G401 (cell line): ENCODE results near the gene ALK. TPM values are rescaled to one million over a fixed set of nuclear protein-coding genes. Genes with fewer than 3 reads are reported as not detected.
A peak's percentile ranks its signal among the peaks of the same experiment; 100 is the strongest.

Experiments
- DNase-seq: peaks from one replicate; pipeline ENCODE4 v3.0.0-alpha.2; 2015; ENCODE audit warnings: low spot score
- in situ Hi-C: cut with HindIII; loops from 2 replicates; pipeline ENCODE4 v1.10.0; 2016; ENCODE audit warnings: low sequenced_read_pairs, mixed read lengths
- total RNA-seq: library from RNA; depleted of rRNA; stranded (reverse); fragments of >200 nt; shearing (Covaris generic); gene quantifications from 2 replicates; pipeline ENCODE4 v1.2.3, GENCODE V29; 2014

The ALK gene
- total RNA-seq, 1 experiment from 2014 or later, result not detected

GRCh38 chr2:29606104-29607037 is 315.0 kb downstream of the ALK start:
- DNase-seq, result no peak
- in situ Hi-C loops, result no loop called here

GRCh38 chr2:29603341-29603740 is 318.0 kb downstream of the ALK start:
- DNase-seq, result no peak
- in situ Hi-C loops, result no loop called here

- in situ Hi-C loops, result no loop called here
These were observed 319.5 kb downstream of the ALK start for GRCh38 chr2:29601872-29602271.

GRCh38 chr2:29601321-29601720 is 320.1 kb downstream of the ALK start:
- no peak for DNase-seq
- in situ Hi-C loops, result no loop called here

More at GRCh38 chr2:29601872-29602271, 319.5 kb downstream of the ALK start:
- no peak for DNase-seq

- DNase-seq, result no peak
- in situ Hi-C loops, result no loop called here
These were observed 321.4 kb downstream of the ALK start for GRCh38 chr2:29599946-29600345.

- in situ Hi-C loops, result no loop called here
- no peak for DNase-seq
These were observed 322.4 kb downstream of the ALK start for GRCh38 chr2:29598978-29599377.

GRCh38 chr2:29597035-29597434 is 324.4 kb downstream of the ALK start:
- no peak for DNase-seq
- in situ Hi-C loops, result no loop called here

GRCh38 chr2:29596584-29596983 is 324.8 kb downstream of the ALK start:
- DNase-seq, result no peak
- in situ Hi-C loops, result no loop called here

- DNase-seq, result no peak
- in situ Hi-C loops, result no loop called here
These were observed 329.8 kb downstream of the ALK start for GRCh38 chr2:29591600-29591999.

- in situ Hi-C loops, result no loop called here
- no peak for DNase-seq
These were observed 331.2 kb downstream of the ALK start for GRCh38 chr2:29590211-29590610.

- no peak for DNase-seq
- in situ Hi-C loops, result no loop called here
These were observed 331.8 kb downstream of the ALK start for GRCh38 chr2:29589440-29590103.

- in situ Hi-C loops, result no loop called here
- no peak for DNase-seq
These were observed 333.8 kb downstream of the ALK start for GRCh38 chr2:29587402-29588190.

- in situ Hi-C loops, result no loop called here
- no peak for DNase-seq
These were observed 334.5 kb downstream of the ALK start for GRCh38 chr2:29586919-29587318.

GRCh38 chr2:29583548-29584156 is 337.7 kb downstream of the ALK start:
- in situ Hi-C loops, result no loop called here
- DNase-seq, result peak; percentile 7

- in situ Hi-C loops, result no loop called here
- DNase-seq, result no peak
These were observed 338.3 kb downstream of the ALK start for GRCh38 chr2:29583104-29583503.

- in situ Hi-C loops, result no loop called here
- DNase-seq, result no peak
These were observed 339.3 kb downstream of the ALK start for GRCh38 chr2:29582062-29582461.

- DNase-seq, result no peak
- in situ Hi-C loops, result no loop called here
These were observed 341.2 kb downstream of the ALK start for GRCh38 chr2:29580223-29580622.

- in situ Hi-C loops, result no loop called here
- DNase-seq, result no peak
These were observed 341.8 kb downstream of the ALK start for GRCh38 chr2:29579495-29580169.

- in situ Hi-C loops, result no loop called here
These were observed 343.2 kb downstream of the ALK start for GRCh38 chr2:29578084-29578598.

More at GRCh38 chr2:29578084-29578598, 343.2 kb downstream of the ALK start:
- DNase-seq, result no peak
